ENCODE measurements around the gene HOMER3. TPM values are rescaled to one million over a fixed set of nuclear protein-coding genes. Genes with fewer than 3 reads are reported as not detected.

Gene HOMER3
- total RNA-seq, 2 donors from 2014 or later: 13.6 to 39.8 TPM

DNA sequence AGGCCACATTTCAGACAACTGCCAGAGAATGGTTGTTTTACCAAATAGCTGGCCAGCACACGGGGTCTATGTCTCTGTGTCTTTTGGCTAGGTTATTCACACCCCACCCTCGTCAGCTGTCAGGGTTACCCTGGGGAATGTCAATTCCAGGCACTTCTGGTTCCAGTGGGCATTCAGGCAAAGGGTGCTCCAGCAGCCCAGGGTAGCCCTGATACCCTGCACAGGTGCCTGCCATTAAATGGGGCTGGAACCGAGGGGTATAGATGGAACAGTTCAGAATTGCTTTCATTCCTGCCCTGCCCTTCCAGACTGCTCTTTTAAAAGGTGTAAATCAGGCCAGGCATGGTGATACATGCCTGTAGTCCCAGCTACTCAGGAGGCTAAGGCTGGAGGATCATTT is 43.2 kb upstream of the HOMER3 start:
- Histone ChIP-seq H3K27me3 (no peaks in the 10 kb centered on the region), H3K9me3 (no peaks in the 10 kb centered on the region), H3K36me3 (no peaks in the 10 kb centered on the region), H3K27ac (no peak overlapping the region), H3K4me1 (peaks cover 0 to 7% of the 10 kb centered on the region in 2 donors), H3K4me3 (no peak overlapping the region)
- no peak for DNase-seq (ENCODE audit: low spot score)
- TF ChIP-seq, protein P1, sequence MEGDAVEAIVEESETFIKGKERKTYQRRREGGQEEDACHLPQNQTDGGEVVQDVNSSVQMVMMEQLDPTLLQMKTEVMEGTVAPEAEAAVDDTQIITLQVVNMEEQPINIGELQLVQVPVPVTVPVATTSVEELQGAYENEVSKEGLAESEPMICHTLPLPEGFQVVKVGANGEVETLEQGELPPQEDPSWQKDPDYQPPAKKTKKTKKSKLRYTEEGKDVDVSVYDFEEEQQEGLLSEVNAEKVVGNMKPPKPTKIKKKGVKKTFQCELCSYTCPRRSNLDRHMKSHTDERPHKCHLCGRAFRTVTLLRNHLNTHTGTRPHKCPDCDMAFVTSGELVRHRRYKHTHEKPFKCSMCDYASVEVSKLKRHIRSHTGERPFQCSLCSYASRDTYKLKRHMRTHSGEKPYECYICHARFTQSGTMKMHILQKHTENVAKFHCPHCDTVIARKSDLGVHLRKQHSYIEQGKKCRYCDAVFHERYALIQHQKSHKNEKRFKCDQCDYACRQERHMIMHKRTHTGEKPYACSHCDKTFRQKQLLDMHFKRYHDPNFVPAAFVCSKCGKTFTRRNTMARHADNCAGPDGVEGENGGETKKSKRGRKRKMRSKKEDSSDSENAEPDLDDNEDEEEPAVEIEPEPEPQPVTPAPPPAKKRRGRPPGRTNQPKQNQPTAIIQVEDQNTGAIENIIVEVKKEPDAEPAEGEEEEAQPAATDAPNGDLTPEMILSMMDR (IDR thresholded peaks at IDR 0.05): no peak

DNA sequence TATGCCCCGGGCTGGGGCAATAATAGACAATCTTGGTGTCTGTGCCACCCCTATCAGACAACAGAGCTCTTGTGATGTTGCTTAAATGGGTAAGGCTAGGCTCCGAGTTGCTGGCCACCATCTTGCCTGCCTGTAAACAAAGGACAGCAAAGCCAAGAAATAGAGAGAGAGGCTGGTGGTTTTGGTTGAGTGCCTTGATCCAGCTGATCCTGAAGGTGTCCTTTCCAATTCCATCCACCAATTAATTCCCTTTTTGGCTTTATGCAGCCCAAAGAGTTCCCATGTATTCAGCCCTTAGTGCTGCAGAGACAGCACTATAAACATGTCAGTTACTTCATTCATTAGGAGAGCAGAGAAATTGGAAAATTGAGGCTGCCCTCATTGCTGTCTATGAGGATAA is 41.7 kb upstream of the HOMER3 start:
- H3K9me3 ChIP-seq: no peaks in the 10 kb centered on the region
- no peak overlapping the region for H3K4me3 ChIP-seq
- TF ChIP-seq, protein P1 (IDR thresholded peaks at IDR 0.05): no peak
- no peaks in the 10 kb centered on the region for H3K27me3 ChIP-seq
- H3K27ac ChIP-seq: no peak overlapping the region
- peaks cover 0 to 7% of the 10 kb centered on the region in 2 donors for H3K4me1 ChIP-seq
- H3K36me3 ChIP-seq: no peaks in the 10 kb centered on the region
- no peak for DNase-seq (ENCODE audit: low spot score)

DNA sequence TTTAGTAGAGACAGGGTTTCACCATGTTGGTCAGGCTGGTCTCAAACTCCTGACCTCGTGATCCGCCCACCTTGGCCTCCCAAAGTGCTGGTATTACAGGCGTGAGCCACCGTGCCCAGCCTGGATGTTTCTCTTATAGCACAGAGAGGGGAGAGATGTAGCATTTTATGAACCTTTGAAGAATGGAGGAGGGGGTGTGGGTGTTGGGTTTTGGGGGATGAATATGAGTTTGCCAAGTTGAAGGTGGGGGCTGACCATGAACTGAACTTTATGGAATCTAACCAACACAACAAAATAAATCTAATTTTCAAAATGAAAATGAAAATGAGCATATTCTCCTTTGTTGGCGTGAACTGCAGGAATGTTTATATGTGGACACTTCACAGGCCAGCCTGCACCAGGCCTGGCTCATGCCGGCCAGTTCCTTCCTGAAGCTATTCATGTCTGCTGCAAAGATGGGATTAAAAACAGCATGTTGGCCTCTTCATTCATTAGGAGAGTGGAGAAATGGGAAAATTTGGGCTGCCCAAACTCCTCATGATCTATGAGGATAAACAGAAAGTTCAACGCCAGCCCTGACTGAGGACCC is 39.5 kb upstream of the HOMER3 start:
- Histone ChIP-seq H3K4me3 (no peak overlapping the region), H3K27ac (no peak overlapping the region), H3K27me3 (no peaks in the 10 kb centered on the region), H3K9me3 (no peaks in the 10 kb centered on the region), H3K36me3 (no peaks in the 10 kb centered on the region), H3K4me1 (peaks cover 0 to 3% of the 10 kb centered on the region in 2 donors)
- DNase-seq (ENCODE audit: low spot score): no peak
- TF ChIP-seq, protein P1 (IDR thresholded peaks at IDR 0.05): no peak

DNA sequence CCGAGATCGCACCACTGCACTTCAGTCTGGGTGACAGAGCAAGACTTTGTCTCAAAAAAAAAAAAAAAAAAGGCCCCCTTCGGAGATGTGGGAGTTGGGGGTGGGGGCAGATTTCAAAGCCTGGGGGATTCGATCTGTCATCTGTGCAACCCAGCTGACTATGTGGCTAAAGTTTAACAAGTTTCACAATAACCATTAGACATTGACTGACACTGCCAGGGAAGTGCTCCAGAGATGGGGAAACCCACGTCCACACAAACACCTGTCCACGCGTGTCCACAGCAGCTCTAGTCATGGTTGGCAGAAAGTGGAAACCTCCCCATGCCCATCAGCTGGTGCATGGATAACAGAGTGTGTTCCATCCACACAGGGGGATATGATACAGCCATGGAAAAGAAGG is 37.6 kb upstream of the HOMER3 start:
- H3K27me3 ChIP-seq: no peaks in the 10 kb centered on the region
- no peaks in the 10 kb centered on the region for H3K36me3 ChIP-seq
- no peak for DNase-seq (ENCODE audit: low spot score)
- no peak overlapping the region for H3K27ac ChIP-seq
- TF ChIP-seq, protein P1 (IDR thresholded peaks at IDR 0.05): no peak
- no peaks in the 10 kb centered on the region for H3K4me1 ChIP-seq
- no peak overlapping the region for H3K4me3 ChIP-seq
- H3K9me3 ChIP-seq: no peaks in the 10 kb centered on the region

DNA sequence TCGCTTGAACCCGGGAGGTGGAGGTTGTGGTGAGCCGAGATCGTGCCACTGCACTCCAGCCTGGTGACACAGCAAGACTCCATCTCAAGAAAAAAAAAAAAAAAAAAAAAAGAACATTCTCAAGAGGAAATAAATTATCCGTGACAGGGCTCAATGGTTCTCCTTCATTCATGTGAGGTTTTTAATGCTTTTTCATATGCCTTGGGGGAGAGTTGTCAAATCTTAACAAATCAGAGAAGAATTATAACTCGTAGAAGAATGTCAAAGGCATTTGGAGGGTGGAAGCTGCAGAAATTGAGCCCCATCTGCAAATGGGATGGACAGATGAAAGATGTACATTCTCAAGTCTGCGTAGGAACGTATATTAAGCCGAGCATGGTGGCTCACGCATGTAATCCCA is 34.9 kb upstream of the HOMER3 start:
- DNase-seq (ENCODE audit: low spot score): no peak
- no peaks in the 10 kb centered on the region for H3K9me3 ChIP-seq
- H3K27ac ChIP-seq: no peak overlapping the region
- TF ChIP-seq, protein P1 (IDR thresholded peaks at IDR 0.05): no peak
- no peak overlapping the region for H3K4me3 ChIP-seq
- no peaks in the 10 kb centered on the region for H3K36me3 ChIP-seq
- no peaks in the 10 kb centered on the region for H3K27me3 ChIP-seq
- H3K4me1 ChIP-seq: peaks cover 0 to 16% of the 10 kb centered on the region in 2 donors

DNA sequence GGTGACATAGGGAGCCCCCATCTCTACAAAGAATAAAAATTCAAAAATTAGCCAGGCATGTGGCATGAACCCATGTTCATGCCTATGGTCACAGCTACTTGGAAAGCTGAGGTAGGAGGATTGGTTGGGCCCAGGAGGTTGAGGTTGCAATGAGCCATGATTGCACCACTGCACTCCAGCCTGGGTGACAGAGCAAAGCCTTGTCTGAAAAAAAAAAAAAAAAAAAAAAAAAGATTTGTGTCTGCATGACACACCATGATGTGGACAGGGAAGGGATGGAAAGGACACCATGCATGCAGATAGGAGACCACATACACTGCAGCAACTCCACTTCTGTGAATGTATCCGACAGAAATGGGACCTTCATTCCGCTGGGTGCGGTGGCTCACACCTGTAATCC is 34.0 kb upstream of the HOMER3 start:
- TF ChIP-seq, protein P1 (IDR thresholded peaks at IDR 0.05): no peak
- Histone ChIP-seq H3K27me3 (no peaks in the 10 kb centered on the region), H3K9me3 (no peaks in the 10 kb centered on the region), H3K27ac (no peak overlapping the region), H3K4me3 (no peak overlapping the region), H3K36me3 (no peaks in the 10 kb centered on the region), H3K4me1 (peaks cover 0 to 21% of the 10 kb centered on the region in 2 donors)
- DNase-seq (ENCODE audit: low spot score): no peak

Data from right atrium auricular region (tissue), 2 donors.